GM19099 (cell line): ENCODE results near the gene NDUFB7.

ENCODE experiments used
- POLR2A ChIP-seq: IDR thresholded peaks from 3 replicates; pipeline ENCODE4 v1.6.1; 2011; ENCODE audit warnings: low read depth; ENCODE audit not compliant: insufficient read length; ENCODE audit errors: extremely low read depth

Gene NDUFB7

DNA sequence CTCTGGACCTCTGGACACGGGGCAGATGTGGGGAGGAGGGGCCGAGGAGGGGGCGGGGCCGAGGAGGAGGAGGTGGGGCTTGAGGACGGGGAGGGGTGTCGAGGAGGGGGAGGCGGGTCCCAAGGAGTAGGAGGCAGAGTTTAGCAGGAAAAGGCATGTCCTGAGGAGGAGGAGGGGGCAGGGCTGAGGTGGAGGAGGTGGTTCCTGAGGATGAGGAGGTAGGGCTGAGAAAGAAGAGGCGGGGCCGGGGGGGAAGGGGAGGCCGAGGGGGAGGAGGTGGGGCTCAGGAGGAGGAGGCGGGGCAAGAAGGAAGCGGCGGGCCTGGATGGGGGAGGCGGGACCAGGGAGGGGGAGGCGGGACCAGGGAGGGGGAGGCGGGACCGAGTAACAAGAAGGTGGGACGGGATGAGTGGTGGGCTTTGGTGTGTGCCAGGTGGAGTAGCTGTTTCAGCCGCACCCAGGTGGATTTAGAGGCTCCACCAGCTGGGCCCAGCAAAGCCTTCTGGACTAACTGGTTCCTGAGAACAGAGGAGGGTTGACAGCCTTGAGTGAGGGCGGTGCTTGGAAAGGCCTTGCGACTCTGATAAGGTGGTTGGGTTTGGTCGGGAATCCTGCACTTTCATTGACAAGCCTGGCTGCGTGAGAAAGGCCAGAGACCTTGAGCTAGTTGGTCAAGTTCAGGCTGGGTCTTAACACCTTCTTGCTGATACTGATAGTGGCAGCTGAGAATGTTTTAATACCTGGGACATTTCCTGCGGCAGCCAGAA is 34.8 kb downstream of the NDUFB7 start:
- no peak for TF ChIP-seq POLR2A

DNA sequence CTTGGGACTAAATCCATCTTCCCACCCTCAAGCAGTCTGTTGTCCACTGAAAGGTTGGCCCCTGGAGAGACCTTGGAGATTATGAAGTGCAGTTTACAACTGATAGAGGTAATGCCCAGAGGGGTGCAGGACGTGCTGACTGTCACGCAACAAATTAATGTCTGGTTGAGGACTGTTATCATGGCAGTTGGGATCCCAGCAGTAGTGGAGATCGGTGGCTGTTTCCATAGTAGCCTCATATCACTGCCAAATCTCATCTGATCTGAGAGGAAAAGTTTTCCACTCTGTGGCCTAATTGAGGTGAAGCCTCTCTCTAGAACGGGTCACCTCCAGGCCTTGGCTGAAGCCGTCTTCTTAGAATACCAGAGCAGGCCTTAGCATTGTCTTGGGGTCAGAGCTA is 38.4 kb downstream of the NDUFB7 start:
- TF ChIP-seq POLR2A, result no peak

DNA sequence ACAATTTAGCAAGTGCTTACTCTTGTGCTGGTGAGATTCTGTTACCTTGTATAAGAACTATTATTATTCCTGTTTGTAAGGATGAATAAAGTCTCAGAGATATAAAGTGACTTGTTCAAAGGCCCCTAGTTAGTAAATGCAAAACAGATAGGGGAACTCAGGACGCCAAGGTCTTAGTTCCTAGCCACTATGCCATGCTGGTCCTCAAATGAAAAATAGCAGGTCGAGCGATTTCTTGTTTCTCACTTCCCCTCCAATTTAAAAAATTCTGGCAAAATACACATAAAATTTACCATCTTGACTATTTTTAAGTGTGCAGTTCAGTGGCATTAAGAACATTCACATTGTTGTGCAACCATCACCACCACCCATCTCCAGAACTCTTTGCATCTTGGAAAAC is 41.4 kb downstream of the NDUFB7 start:
- TF ChIP-seq POLR2A, result no peak

DNA sequence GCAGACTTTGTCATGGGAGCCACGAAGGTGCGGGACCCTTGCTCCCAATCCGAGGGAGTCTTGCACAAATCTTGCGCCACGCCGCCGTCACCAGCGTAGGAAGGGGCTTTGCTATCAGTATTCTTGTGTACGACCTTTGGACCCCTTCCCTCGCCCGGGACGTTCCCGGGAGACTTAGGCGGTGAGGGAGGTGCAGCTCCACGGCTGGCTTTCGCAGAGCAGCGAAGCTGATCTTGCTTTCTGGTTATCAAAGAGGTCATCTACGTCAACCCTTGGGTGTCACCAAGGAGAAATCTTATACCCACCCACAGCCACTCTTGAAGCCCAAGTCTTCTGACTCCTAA is 41.9 kb downstream of the NDUFB7 start:
- TF ChIP-seq POLR2A, result no peak

DNA sequence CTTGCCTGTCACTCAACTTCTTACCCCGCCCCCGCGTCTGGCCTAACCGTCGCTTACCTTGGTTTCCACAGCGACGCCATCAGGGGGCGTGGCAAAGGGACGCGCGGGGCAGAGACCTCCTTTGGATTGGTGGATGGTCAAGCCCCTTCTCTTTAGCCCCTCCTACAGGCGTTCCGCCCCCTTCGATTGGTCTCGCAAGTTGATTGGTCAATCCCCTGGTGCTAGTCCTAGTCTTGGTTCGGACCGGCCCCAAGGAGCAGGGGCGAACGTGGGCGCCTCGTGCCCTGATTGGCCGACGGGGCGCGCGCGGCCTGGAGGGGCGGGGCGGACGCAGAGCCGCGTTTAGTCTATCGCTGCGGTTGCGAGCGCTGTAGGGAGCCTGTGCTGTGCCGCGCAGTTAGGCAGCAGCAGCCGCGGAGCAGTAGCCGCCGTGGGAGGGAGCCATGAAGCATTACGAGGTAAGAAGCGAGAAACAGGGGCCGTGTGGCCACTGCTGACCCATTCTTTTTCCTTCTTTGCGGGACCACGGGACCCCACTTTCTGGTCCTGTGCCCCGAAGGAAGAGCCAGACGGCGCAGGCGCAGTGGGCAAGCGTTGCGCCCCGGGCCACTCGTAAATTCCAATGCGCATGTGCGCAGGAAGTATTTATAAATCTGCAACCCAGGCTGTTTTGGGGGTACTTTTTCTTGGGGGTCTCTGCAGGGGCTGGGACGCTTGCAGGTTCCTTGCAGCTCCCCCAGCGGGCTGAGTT is 42.4 kb downstream of the NDUFB7 start, which contains the start of gene TECR:
TSS of gene TECR (plus strand) at position 341 of the 751 bp plus-strand sequence. CDS start at position 444, 103 bp downstream.
- TF ChIP-seq POLR2A, result peak; percentile 98

DNA sequence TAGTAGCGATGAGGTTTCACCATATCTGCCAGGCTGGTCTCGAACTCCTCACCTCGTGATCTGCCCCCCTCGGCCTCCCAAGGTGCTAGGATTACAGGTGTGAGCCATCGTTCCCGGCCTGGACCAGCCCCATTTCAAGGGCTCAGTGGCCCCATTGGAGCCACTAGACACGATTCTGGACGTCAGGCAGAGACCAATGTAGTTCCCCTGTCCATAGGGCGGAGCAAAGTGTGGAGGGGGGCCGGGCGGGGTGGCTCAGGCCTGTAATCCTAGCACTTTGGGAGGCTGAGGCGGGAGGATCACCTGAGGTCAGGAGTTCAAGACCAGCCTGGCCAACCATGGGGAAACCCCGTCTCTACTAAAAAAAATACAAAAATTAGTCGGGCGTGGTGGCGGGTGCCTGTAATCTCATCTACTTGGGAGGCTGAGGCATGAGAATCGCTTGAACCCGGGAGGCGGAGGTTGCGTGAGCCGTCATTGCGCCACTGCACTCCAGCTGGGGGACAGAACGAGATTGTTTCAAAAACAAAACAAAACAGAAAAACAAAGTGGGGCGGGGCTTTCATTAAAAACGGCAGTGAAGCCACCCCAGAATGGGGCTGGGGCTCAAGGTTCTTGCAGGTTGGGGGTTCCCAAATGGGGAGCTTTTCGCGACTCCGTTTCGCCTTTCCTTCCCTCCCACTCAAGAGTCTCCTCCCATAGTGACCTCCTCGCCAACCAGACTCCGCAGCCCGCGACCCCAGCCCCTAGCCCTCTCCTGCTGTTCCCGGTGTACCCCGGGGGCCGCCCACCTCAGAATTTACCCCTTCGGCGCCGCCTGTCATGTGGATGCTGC is 43.2 kb downstream of the NDUFB7 start:
- no peak for TF ChIP-seq POLR2A

DNA sequence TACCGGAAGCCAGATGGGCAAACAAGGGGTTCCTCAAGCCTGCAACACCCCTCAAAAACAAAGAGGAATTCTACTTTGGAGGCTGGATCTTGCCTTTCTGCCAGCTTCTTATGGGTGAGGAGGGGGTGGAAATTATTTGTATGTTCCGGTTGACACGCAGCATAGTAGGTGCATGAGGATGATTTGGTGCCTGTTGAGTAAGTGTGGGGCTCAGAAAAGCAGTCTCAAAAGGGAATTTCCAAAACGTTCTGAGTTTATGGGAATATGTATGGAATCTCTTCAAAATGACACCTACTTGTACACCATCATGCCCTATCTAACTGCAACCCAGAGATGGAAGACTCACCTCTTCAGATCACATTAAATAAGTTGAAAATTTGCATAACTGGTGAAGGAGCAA is 45.4 kb downstream of the NDUFB7 start:
- TF ChIP-seq POLR2A, result no peak

DNA sequence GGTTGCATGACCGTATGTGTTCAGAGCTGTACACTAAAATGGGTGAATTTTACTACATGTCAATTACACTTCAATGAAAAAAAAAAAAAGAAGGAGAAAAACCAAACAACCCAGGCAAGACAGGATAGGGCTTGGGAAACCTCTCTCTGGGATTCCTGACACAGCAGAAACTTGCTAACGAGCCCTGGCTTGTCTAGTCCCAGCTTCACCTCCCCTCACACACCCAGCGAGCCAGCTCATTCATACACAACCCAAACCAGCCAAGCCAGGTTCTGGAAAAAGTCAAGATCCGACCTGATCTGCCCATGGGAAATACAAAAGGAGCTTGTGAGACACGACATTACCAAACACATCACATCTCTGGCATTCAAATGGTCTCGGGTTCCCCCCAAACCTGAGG is 46.1 kb downstream of the NDUFB7 start:
- TF ChIP-seq POLR2A, result no peak

DNA sequence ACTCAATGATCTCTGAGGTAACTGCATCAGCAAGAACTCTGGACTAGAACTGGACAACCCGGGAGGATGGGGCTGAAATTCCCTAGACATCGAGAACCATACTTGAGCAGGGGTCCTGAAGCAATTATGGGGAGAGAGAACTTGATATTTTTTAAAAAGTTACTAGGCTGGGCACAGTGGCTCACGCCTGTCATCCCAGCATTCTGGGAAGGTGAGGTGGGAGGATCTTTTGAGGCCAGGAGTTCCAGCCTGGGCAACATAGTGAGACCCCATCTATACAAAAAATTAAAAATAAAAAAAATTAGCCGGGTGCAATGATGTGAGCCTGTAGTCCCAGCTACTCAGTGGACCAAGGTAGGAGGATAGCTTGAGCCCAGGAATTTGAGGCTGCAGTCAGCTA is 51.3 kb downstream of the NDUFB7 start:
- no peak for TF ChIP-seq POLR2A

DNA sequence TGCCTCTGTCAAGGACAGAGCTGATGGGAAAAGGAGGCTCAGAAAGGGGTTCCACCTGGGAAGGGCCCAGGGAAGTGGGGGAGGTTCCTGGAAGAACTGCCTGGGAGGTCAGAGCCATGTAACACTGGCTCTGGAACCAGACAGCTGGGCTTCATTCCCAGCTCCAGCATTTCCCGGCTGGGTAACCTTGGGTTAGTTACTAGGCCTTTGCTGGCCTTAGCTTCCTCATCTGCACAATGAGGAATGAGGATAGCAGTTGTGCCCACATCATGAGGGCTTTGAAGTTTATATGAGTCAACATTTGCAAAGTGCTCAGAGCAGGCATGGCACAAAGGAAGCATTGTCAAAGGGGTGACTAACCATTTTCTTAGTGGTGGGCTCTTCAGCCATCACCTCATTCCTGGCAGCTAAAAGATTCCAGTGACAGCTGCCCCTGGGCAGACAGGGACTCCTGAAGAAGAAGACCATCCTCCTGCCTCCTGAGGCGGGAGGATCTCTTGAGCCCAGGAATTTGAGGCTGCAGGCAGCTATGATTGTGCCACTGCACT is 51.9 kb downstream of the NDUFB7 start:
- no peak for TF ChIP-seq POLR2A

DNA sequence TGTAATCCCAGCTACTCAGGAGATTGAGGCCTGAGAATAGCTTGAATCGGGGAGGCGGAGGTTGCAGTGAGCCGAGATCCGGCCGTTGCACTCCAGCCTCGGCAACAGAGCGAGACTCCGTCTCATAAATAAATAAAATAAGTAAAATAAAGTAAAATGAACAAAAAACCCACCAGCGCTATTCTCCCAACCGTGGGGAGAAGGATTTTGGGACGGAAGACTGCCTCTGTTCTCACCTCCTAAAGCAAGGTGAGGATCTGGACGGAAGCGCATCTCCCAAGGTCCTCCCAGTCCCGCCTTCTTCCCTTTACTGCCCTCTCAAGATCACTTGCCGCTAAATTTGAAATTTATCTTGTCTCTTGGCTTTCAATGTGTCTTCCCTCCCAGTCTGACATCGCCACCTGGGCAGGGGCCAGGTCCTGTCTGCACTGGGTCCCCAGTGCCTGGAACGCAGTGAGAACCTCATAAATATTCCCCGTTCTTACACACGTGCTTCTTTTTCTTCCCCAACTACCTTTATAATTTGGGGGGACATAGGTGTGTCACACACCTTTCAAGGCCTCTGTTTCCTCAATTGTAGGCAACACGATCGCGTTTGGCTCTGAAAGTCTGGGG is 52.5 kb downstream of the NDUFB7 start:
- no peak for TF ChIP-seq POLR2A

DNA sequence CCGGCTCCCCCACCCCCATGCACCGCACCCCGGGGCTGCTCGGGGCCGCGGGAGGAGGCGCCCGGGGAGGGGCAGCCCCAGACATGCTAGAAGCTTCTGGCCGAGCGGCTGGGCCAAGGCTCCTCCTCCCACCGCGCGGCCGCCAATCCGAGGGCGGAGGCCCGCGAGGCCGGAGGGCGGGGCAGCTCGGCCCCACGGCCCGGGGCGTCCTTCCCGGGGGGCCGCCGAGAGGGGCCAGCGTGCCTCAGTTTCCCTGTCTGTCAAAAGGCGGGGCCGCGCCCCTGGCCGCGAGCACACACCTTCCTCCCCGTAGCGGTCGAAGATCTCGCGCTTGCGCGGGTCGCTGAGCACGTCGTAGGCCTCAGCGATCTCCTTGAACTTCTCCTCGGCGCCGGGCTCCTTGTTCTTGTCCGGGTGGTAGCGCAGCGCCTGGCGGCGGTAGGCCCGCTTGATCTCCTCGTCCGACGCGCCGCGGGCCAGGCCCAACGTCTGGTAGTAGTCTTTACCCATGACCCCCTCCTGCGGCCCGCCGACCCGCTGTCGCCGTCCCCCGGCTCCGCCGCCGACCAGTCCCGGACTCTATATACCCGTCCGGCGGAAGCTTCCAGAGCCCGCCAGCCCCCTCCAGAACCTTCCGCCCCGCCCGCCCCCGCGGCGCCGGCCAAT is 53.9 kb downstream of the NDUFB7 start, which contains the start of gene DNAJB1:
TSS of gene DNAJB1 (minus strand) at position 558 of the 666 bp plus-strand sequence. CDS start at position 510, 48 bp downstream.
- peak; percentile 97 for TF ChIP-seq POLR2A

DNA sequence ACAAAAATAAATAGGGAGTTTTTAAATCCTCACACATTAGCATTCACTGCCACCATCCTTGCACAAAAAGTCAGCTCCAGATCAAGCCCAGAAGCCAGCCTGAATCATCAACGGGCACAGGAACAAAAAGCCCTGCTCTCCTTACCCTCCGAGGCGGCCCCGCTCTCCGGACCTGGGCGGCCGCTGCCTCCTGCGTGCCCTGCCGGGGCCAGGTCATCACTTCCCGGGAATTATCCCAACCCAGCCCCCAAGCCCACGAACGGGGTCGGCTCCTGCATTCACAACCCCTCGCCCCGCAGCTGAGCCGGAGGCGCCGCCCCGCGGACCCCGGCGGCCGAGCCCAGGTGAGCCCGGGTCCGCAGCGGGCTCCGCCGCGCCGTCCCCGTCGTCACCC is 54.4 kb downstream of the NDUFB7 start:
- TF ChIP-seq POLR2A, result no peak
